K562 (cell line): ENCODE measurements around the gene ACLY. TPM values are rescaled to one million over a fixed set of nuclear protein-coding genes. Genes with fewer than 3 reads are reported as not detected.

Experiments used
- ARNT ChIP-seq, 2 experiments: fragments of 450-650 bp; IDR thresholded peaks; 2 replicates each; pipeline ENCODE4 v1.6.1; 2016; ENCODE audit warnings: mild to moderate bottlenecking in 1 of 2
- CTBP1 ChIP-seq: fragments of 450-650 bp; IDR thresholded peaks from 2 replicates; pipeline ENCODE4 v1.6.1; 2016; ENCODE audit warnings: borderline replicate concordance
- EGR1 ChIP-seq: fragments of 450-650 bp; conservative IDR thresholded peaks from 2 replicates; pipeline ENCODE4 v1.6.1; 2017; ENCODE audit warnings: mild to moderate bottlenecking
- HCFC1 ChIP-seq: IDR thresholded peaks from 2 replicates; pipeline ENCODE4 v1.6.1; 2012; ENCODE audit warnings: low read depth, low read length, improper control_type of control experiment
- HNRNPL ChIP-seq: fragments of 200-400 bp; formaldehyde crosslinking; IDR thresholded peaks from 2 replicates; pipeline ENCODE4 v1.6.1; 2017; ENCODE audit warnings: low read depth, mild to moderate bottlenecking, low read length
- KDM1A ChIP-seq, 2 experiments: fragments of 450-650 bp; IDR thresholded peaks; 2 replicates each; pipeline ENCODE4 v1.6.1; 2016; ENCODE audit warnings: mild to moderate bottlenecking in 2 of 2
- KLF1 ChIP-seq: fragments of 450-650 bp; IDR thresholded peaks from 2 replicates; pipeline ENCODE4 v1.6.1; 2016; ENCODE audit warnings: missing genetic modification characterization, missing compliant biosample characterization
- LCOR ChIP-seq: sonication (generic); formaldehyde crosslinking; IDR thresholded peaks from 2 replicates; pipeline ENCODE4 v1.8.0; 2022; ENCODE audit warnings: mild to moderate bottlenecking, missing genetic modification reagents
- POLR2A ChIP-seq: fragments of 450-650 bp; conservative IDR thresholded peaks from 2 replicates; pipeline ENCODE4 v1.6.1; 2016
- POU5F1 ChIP-seq: fragments of 150-350 bp; IDR thresholded peaks from 2 replicates; pipeline ENCODE4 v1.6.1; 2014; ENCODE audit warnings: borderline replicate concordance, low read length, low read depth, mild to moderate bottlenecking; ENCODE audit not compliant: partially characterized antibody
- PTBP1 ChIP-seq: fragments of 200-400 bp; formaldehyde crosslinking; IDR thresholded peaks from 2 replicates; pipeline ENCODE4 v1.6.1; 2017; ENCODE audit warnings: low read depth, low read length
- RB1 ChIP-seq: fragments of 450-650 bp; IDR thresholded peaks from 2 replicates; pipeline ENCODE4 v1.6.1; 2017; ENCODE audit warnings: low read depth, mild to moderate bottlenecking
- RBFOX2 ChIP-seq: fragments of 200-400 bp; formaldehyde crosslinking; IDR thresholded peaks from 2 replicates; pipeline ENCODE4 v1.6.1; 2017; ENCODE audit warnings: low read depth, mild to moderate bottlenecking, low read length, moderate library complexity
- STAG1 ChIP-seq: sonication (generic); formaldehyde crosslinking; IDR thresholded peaks from 2 replicates; pipeline ENCODE4 v1.5.0; 2020; ENCODE audit warnings: missing genetic modification reagents, borderline replicate concordance
- polyA plus RNA-seq, 8 experiments: library from polyadenylated mRNA; depleted of rRNA in 4 of 8; stranded (reverse) in 5 of 8; unstranded in 3 of 8; fragments of >200 nt; fragmentation: Nextera tagmentation in 2 of 8; fragmentation: Illumina TruSeq in 1 of 8; extraction: Ambion mirVana in 2 of 8; extraction: Trizol in 1 of 8; gene quantifications; 2 replicates each; pipeline versions ENCODE4 v1.2.1 to v1.2.3, GENCODE V29; 2011 to 2014; ENCODE audit warnings: inconsistent platforms in 1 of 8, missing spikeins in 1 of 8
- total RNA-seq, 7 experiments: library from RNA; depleted of rRNA in 6 of 7; stranded (reverse); fragments of >200 nt in 6 of 7; fragmentation: Illumina TruSeq in 2 of 7; extraction: Trizol in 2 of 7; gene quantifications; 2 replicates each; pipeline versions ENCODE4 v1.2.1 to v1.2.3, GENCODE V29; 2011 to 2021; ENCODE audit warnings: low replicate concordance in 1 of 7
- TF ChIP-seq, protein P1 (sequence below): IDR thresholded peaks from 2 replicates; pipeline ENCODE4 v1.6.1; 2016; ENCODE audit warnings: missing genetic modification characterization, missing compliant biosample characterization
- TF ChIP-seq, protein P2 (sequence below): fragments of 200-800 bp; sonication (Bioruptor generic); IDR thresholded peaks from 2 replicates; pipeline ENCODE4 v1.6.1; 2017; ENCODE audit warnings: missing genetic modification characterization, missing compliant biosample characterization
- TF ChIP-seq, protein P3 (sequence below), 2 experiments: fragments of 450-650 bp; IDR thresholded peaks; 2 replicates each; pipeline ENCODE4 v1.6.1; 2018; ENCODE audit warnings: mild to moderate bottlenecking in 2 of 2, low read depth in 1 of 2; ENCODE audit not compliant: partially characterized antibody in 2 of 2
- TF ChIP-seq, protein P4 (sequence below): sonication (generic); formaldehyde crosslinking; IDR thresholded peaks from 2 replicates; pipeline ENCODE4 v1.8.0; 2023; ENCODE audit warnings: mild to moderate bottlenecking, missing genetic modification reagents

ACLY gene
- total and polyA plus RNA-seq, 9 of the 15 experiments (the other 6 are each of a cell fraction or from before 2014, with no cell fraction given): 42.9 to 280 (median 125) TPM

DNA sequence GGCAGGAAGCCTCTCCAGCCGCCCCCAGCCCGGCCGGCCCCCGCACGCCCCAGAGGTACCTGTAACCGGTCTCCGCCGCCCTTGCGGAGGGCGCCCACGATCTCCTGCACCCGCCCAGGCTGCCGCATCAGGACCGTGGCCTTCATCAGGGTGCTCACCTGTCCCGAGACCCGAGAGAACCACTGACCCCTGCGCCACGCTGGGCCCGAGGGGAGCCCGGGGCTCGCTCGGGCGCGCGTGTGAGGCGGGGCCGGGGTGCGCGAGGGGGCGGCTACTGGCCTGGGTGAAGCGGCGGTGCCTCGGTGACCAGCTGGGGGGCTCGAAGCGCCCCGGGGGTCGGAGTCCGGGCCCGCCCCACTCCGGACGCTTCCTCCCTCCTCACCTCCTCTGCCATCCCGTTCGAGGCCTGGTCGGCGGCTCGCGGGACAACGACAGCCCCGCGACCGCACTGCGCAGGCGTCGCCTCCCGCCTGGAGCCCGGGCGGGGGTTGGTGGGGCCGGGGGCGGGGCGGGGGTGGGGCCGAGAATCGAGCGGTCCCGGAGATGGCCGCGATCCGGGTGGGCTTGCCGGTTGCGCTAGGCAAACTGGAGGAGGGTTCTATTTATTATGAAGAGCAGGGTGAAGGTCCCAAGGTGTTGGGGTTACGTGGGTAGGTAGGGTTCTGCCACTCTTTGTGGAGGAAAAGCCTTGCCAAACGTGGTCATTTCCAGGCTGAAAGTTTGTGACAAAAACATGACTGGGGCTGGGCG is 82.8 kb downstream of the ACLY start, which contains the start of gene NT5C3B (continued):
- TF ChIP-seq, protein P1, sequence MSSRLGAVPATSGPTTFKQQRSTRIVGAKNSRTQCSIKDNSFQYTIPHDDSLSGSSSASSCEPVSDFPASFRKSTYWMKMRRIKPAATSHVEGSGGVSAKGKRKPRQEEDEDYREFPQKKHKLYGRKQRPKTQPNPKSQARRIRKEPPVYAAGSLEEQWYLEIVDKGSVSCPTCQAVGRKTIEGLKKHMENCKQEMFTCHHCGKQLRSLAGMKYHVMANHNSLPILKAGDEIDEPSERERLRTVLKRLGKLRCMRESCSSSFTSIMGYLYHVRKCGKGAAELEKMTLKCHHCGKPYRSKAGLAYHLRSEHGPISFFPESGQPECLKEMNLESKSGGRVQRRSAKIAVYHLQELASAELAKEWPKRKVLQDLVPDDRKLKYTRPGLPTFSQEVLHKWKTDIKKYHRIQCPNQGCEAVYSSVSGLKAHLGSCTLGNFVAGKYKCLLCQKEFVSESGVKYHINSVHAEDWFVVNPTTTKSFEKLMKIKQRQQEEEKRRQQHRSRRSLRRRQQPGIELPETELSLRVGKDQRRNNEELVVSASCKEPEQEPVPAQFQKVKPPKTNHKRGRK: no peak
- peak; percentile 77 for TF ChIP-seq RBFOX2
- TF ChIP-seq CTBP1: peak; percentile 52; the same call in 1 of the 2 replicates
- TF ChIP-seq PTBP1: no peak
- TF ChIP-seq, protein P2, sequence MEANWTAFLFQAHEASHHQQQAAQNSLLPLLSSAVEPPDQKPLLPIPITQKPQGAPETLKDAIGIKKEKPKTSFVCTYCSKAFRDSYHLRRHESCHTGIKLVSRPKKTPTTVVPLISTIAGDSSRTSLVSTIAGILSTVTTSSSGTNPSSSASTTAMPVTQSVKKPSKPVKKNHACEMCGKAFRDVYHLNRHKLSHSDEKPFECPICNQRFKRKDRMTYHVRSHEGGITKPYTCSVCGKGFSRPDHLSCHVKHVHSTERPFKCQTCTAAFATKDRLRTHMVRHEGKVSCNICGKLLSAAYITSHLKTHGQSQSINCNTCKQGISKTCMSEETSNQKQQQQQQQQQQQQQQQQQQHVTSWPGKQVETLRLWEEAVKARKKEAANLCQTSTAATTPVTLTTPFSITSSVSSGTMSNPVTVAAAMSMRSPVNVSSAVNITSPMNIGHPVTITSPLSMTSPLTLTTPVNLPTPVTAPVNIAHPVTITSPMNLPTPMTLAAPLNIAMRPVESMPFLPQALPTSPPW (CRISPR knock-in tag): peak; percentile 89
- TF ChIP-seq LCOR (CRISPR knock-in tag): no peak
- peak; percentile 68 for TF ChIP-seq EGR1
- TF ChIP-seq, protein P3, sequence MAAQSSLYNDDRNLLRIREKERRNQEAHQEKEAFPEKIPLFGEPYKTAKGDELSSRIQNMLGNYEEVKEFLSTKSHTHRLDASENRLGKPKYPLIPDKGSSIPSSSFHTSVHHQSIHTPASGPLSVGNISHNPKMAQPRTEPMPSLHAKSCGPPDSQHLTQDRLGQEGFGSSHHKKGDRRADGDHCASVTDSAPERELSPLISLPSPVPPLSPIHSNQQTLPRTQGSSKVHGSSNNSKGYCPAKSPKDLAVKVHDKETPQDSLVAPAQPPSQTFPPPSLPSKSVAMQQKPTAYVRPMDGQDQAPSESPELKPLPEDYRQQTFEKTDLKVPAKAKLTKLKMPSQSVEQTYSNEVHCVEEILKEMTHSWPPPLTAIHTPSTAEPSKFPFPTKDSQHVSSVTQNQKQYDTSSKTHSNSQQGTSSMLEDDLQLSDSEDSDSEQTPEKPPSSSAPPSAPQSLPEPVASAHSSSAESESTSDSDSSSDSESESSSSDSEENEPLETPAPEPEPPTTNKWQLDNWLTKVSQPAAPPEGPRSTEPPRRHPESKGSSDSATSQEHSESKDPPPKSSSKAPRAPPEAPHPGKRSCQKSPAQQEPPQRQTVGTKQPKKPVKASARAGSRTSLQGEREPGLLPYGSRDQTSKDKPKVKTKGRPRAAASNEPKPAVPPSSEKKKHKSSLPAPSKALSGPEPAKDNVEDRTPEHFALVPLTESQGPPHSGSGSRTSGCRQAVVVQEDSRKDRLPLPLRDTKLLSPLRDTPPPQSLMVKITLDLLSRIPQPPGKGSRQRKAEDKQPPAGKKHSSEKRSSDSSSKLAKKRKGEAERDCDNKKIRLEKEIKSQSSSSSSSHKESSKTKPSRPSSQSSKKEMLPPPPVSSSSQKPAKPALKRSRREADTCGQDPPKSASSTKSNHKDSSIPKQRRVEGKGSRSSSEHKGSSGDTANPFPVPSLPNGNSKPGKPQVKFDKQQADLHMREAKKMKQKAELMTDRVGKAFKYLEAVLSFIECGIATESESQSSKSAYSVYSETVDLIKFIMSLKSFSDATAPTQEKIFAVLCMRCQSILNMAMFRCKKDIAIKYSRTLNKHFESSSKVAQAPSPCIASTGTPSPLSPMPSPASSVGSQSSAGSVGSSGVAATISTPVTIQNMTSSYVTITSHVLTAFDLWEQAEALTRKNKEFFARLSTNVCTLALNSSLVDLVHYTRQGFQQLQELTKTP (IDR thresholded peaks at IDR 0.05; ENCODE audit: low read depth in 1 of 2, partially characterized antibody in 2 of 2): no peak
- no peak for TF ChIP-seq HCFC1
- TF ChIP-seq POLR2A: peak; percentile 68
- TF ChIP-seq HNRNPL: no peak
- no peak for TF ChIP-seq KLF1
- no peak for TF ChIP-seq POU5F1
- TF ChIP-seq, protein P4, sequence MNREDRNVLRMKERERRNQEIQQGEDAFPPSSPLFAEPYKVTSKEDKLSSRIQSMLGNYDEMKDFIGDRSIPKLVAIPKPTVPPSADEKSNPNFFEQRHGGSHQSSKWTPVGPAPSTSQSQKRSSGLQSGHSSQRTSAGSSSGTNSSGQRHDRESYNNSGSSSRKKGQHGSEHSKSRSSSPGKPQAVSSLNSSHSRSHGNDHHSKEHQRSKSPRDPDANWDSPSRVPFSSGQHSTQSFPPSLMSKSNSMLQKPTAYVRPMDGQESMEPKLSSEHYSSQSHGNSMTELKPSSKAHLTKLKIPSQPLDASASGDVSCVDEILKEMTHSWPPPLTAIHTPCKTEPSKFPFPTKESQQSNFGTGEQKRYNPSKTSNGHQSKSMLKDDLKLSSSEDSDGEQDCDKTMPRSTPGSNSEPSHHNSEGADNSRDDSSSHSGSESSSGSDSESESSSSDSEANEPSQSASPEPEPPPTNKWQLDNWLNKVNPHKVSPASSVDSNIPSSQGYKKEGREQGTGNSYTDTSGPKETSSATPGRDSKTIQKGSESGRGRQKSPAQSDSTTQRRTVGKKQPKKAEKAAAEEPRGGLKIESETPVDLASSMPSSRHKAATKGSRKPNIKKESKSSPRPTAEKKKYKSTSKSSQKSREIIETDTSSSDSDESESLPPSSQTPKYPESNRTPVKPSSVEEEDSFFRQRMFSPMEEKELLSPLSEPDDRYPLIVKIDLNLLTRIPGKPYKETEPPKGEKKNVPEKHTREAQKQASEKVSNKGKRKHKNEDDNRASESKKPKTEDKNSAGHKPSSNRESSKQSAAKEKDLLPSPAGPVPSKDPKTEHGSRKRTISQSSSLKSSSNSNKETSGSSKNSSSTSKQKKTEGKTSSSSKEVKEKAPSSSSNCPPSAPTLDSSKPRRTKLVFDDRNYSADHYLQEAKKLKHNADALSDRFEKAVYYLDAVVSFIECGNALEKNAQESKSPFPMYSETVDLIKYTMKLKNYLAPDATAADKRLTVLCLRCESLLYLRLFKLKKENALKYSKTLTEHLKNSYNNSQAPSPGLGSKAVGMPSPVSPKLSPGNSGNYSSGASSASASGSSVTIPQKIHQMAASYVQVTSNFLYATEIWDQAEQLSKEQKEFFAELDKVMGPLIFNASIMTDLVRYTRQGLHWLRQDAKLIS (CRISPR knock-in tag): no peak
- TF ChIP-seq ARNT (IDR thresholded peaks at IDR 0.05): no peak
- no peak for TF ChIP-seq KDM1A (IDR thresholded peaks at IDR 0.05)
- peak; percentile 30; the same call in 1 of the 2 replicates for TF ChIP-seq RB1
- TF ChIP-seq STAG1 (CRISPR knock-in tag): no peak
